Mesodermal cell (in vitro differentiated cells): Measurements from ENCODE around the gene LIPC.
A peak's percentile ranks its signal among the peaks of the same experiment; 100 is the strongest.

Experiments
- H3K27ac ChIP-seq: 2 replicates; pipeline ENCODE4 v1.7.0; 2013; ENCODE audit warnings: mild to moderate bottlenecking, low read depth, low read length, moderate library complexity; ENCODE audit not compliant: severe bottlenecking
- H3K36me3 ChIP-seq: 2 replicates; pipeline ENCODE4 v1.7.1; 2013; ENCODE audit warnings: mild to moderate bottlenecking, low read length, moderate library complexity; ENCODE audit not compliant: control insufficient read depth, insufficient read depth
- H3K4me1 ChIP-seq: one replicate; pipeline ENCODE4 v1.7.1; 2013; ENCODE audit warnings: mild to moderate bottlenecking, low read length; ENCODE audit not compliant: insufficient read depth, control insufficient read depth, poor library complexity, severe bottlenecking
- H3K4me3 ChIP-seq: 2 replicates; pipeline ENCODE4 v1.7.0; 2013; ENCODE audit warnings: low read length, control low read depth, mild to moderate bottlenecking; ENCODE audit not compliant: insufficient read depth, poor library complexity, severe bottlenecking; ENCODE audit errors: extremely low read depth
- H3K9me3 ChIP-seq: 2 replicates; pipeline ENCODE4 v1.7.1; 2013; ENCODE audit warnings: mild to moderate bottlenecking, low read length, moderate library complexity; ENCODE audit not compliant: control insufficient read depth
- WGBS, 2 experiments: methylation state at CpG; one replicate each; pipeline ENCODE4 v1.1.5; 2013; ENCODE audit warnings: missing lambda C conversion rate in 2 of 2; ENCODE audit not compliant: insufficient coverage in 2 of 2; 5-methylcytosine and 5-hydroxymethylcytosine counted together

LIPC gene

DNA sequence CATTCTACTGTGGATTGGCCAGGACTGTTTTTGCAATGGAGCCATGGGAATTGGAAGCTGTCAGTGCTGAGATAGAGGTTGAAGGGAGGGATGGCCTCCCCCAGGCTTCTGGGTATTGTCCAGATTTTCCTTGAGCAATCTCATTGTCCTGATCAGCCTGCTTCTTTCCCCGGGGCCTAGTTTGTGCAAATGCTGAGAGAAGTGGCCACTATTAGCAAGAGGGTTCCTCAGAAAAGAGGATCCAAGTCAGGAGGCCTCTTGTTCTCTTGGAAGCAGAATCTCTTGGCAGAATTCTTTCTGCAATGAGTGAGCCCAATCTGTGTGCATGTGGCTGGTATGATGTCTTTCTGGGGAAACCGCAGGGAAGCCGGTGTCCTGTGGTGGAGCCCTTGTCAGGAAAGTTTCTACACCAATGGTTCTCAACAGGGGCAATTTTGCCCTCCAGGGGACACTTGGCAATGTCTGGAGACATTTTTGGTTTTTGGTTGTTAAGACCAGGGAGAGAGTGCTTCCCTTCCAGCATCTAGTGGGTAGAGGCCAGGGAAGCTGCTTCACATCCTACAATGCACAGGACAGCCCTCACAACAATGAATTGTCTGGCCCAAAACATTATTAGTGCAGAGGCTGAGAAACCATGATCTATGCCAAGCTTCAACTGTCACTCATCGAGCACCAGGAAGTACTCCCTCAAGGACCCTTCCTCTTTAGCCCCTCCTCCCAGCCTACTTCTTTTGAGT, 2.0 kb downstream of the LIPC start:
- Histone ChIP-seq H3K4me3 (no peak overlapping the region), H3K4me1 (no peaks in the 10 kb centered on the region), H3K27ac (no peak overlapping the region), H3K36me3 (no peaks in the 10 kb centered on the region), H3K9me3 (no peaks in the 10 kb centered on the region)
- 79 to 92% methylated on average over 2 to 3 of the region's 4 CpGs for WGBS, 2 experiments

GRCh38 chr15:58434334-58434875, 2.6 kb downstream of the LIPC start:
- WGBS, 2 experiments = 81 to 91% methylated on average over 9 of the region's 10 CpGs
- H3K4me3 ChIP-seq = no peak overlapping the region
- no peak overlapping the region for H3K27ac ChIP-seq
- H3K9me3 ChIP-seq = no peaks in the 10 kb centered on the region
- H3K36me3 ChIP-seq = no peaks in the 10 kb centered on the region
- peaks cover 6% of the 10 kb centered on the region for H3K4me1 ChIP-seq

GRCh38 chr15:58436552-58436951, 4.8 kb downstream of the LIPC start:
- H3K4me3 ChIP-seq = no peak overlapping the region
- no peaks in the 10 kb centered on the region for H3K9me3 ChIP-seq
- no peak overlapping the region for H3K27ac ChIP-seq
- 92 to 100% methylated on average over 1 to 2 of the region's 4 CpGs for WGBS, 2 experiments
- peaks cover 27% of the 10 kb centered on the region for H3K4me1 ChIP-seq
- no peaks in the 10 kb centered on the region for H3K36me3 ChIP-seq

GRCh38 chr15:58437531-58438105, 5.8 kb downstream of the LIPC start:
- WGBS, 2 experiments = 95 to 99% methylated on average over 9 of the region's 9 CpGs

GRCh38 chr15:58438111-58438510, 6.3 kb downstream of the LIPC start:
- Histone ChIP-seq H3K36me3 (no peaks in the 10 kb centered on the region), H3K4me3 (no peak overlapping the region), H3K9me3 (no peaks in the 10 kb centered on the region), H3K27ac (no peak overlapping the region), H3K4me1 (peaks cover 33% of the 10 kb centered on the region)
- WGBS, 2 experiments = 94 to 97% methylated on average over 9 of the region's 9 CpGs

More at GRCh38 chr15:58437531-58438105, 5.8 kb downstream of the LIPC start:
- Histone ChIP-seq H3K27ac (no peak overlapping the region), H3K9me3 (no peaks in the 10 kb centered on the region), H3K36me3 (no peaks in the 10 kb centered on the region), H3K4me3 (no peak overlapping the region), H3K4me1 (peaks cover 33% of the 10 kb centered on the region)

GRCh38 chr15:58438956-58439355, 7.2 kb downstream of the LIPC start:
- Histone ChIP-seq H3K9me3 (no peaks in the 10 kb centered on the region), H3K27ac (no peak overlapping the region)

DNA sequence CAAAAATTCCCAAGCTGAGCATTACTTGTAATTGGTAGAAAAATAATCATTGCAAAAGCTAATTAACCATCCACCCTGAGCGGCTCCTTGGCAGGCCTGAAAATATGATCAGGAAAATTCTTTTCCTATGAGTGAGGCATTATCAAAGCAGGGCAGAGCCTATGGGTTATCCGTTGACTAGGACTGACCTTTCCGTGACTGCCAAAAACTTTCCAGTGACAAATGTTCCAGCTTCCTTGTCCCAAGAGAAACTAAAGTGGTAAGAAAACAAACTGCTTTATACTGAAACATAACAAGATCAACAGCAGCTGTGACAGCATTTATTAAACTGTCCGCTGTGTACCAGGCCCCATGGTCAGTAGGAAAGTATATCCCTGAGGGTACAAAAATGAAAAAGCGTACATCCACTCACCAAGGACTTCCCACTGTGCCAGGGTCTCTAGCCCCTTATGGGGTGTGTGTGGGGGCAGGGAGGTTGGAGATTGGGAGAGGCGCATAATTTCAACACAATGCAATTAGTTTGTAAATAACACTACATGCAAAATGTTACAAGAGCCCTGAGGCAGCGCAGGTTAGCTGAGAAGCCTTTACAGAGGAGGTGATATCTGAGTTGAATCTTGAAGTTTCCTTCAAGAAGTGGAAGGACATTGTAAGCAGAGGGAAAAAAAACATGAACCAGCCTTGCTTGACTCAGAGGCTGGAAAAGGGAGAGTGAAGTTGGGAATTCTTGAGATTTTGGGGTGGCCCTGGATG, 8.5 kb downstream of the LIPC start:
- WGBS, 2 experiments = 75 to 88% methylated on average over 3 to 5 of the region's 7 CpGs
- Histone ChIP-seq H3K4me3 (no peak overlapping the region), H3K9me3 (no peaks in the 10 kb centered on the region), H3K36me3 (no peaks in the 10 kb centered on the region), H3K4me1 (peaks cover 50% of the 10 kb centered on the region), H3K27ac (peak overlapping the region; percentile 70)

More at GRCh38 chr15:58438956-58439355, 7.2 kb downstream of the LIPC start:
- 63 to 80% methylated on average over 4 to 5 of the region's 7 CpGs for WGBS, 2 experiments
- Histone ChIP-seq H3K4me1 (peaks cover 38% of the 10 kb centered on the region), H3K4me3 (no peak overlapping the region), H3K36me3 (no peaks in the 10 kb centered on the region)

DNA sequence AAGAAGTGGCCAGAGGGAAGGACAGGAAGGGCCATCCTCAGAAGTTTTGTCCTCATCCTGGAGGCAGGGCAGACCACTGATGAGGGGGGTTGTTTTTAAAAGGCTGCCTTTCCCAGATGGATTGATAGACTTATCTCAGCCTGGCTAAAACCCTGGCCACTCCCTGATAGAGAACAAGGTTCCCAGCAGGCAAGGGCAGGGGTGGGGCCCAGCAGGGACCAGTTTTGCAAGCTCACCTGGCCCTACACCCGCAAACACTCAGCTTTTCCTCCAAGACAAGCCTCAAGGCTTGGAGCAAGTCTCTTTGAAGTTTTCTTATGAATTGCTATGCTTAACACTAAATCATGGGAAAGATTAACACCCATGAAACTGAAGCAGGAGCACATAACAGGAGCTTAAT, 9.1 kb downstream of the LIPC start:
- Histone ChIP-seq H3K9me3 (no peaks in the 10 kb centered on the region), H3K36me3 (no peaks in the 10 kb centered on the region), H3K4me3 (no peak overlapping the region), H3K27ac (peak overlapping the region; percentile 70), H3K4me1 (peaks cover 52% of the 10 kb centered on the region)
- no CpG with 5 or more reads among the region's 1 CpG for WGBS, 2 experiments

GRCh38 chr15:58441376-58442070, 9.7 kb downstream of the LIPC start:
- Histone ChIP-seq H3K4me3 (no peak overlapping the region), H3K9me3 (no peaks in the 10 kb centered on the region), H3K27ac (peak overlapping the region; percentile 54), H3K36me3 (no peaks in the 10 kb centered on the region), H3K4me1 (peaks cover 52% of the 10 kb centered on the region)
- 85 to 88% methylated on average over 3 to 7 of the region's 9 CpGs for WGBS, 2 experiments

DNA sequence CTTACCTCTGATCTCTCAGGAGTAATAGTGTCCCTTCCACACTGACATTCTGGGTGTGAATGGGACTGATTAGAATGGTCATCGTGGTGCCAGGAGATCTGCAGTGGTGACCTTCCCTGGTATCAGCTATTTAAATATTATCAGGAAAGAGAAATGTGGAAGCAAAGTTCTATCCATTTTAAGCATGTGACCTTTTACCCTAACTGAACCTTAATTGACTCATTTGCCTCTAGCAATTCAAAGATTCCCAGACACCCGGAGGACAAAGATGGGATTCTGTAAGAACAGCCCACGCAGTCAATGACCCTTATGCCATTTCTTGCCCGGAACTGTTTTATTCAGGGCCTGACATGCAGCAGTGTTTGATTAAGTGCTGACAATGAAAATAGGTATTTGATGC, 10.3 kb downstream of the LIPC start:
- H3K36me3 ChIP-seq = no peaks in the 10 kb centered on the region
- no peak overlapping the region for H3K4me3 ChIP-seq
- peaks cover 52% of the 10 kb centered on the region for H3K4me1 ChIP-seq
- peak overlapping the region; percentile 54 for H3K27ac ChIP-seq
- H3K9me3 ChIP-seq = no peaks in the 10 kb centered on the region
- WGBS, 2 experiments = 88 to 96% methylated on average over 3 of the region's 4 CpGs
